Liver (tissue), 9 donors: ENCODE data around the gene RAP1B. TPM values are rescaled to one million over a fixed set of nuclear protein-coding genes. Genes with fewer than 3 reads are reported as not detected.

Source experiments
- DNase-seq: peaks from one replicate; pipeline ENCODE4 v3.0.0-alpha.2; 2017; ENCODE audit warnings: low spot score
- H3K27ac ChIP-seq, 2 donors: one replicate each; pipeline ENCODE4 v1.7.0; 2013; ENCODE audit warnings: inconsistent platforms in 2 of 2, low read length in 2 of 2, control low read depth in 1 of 2, low read depth in 1 of 2, mild to moderate bottlenecking in 1 of 2
- H3K27me3 ChIP-seq, 4 donors: one replicate each; pipeline versions ENCODE4 v1.6.1 to v1.7.0; 2013; ENCODE audit warnings: low read length in 3 of 4, inconsistent platforms in 1 of 4, mild to moderate bottlenecking in 1 of 4, moderate library complexity in 1 of 4; ENCODE audit not compliant: control insufficient read depth in 4 of 4, insufficient read depth in 4 of 4
- H3K36me3 ChIP-seq, 4 donors: one replicate each; pipeline versions ENCODE4 v1.6.1 to v1.7.0; 2013; ENCODE audit warnings: low read length in 3 of 4, mild to moderate bottlenecking in 3 of 4, low read depth in 1 of 4, moderate library complexity in 1 of 4; ENCODE audit not compliant: control insufficient read depth in 4 of 4, insufficient read depth in 3 of 4
- H3K4me1 ChIP-seq, 4 donors: one replicate each; pipeline versions ENCODE4 v1.6.1 to v1.7.0; 2013; ENCODE audit warnings: low read length in 3 of 4, mild to moderate bottlenecking in 3 of 4, moderate library complexity in 1 of 4; ENCODE audit not compliant: control insufficient read depth in 4 of 4, insufficient read depth in 4 of 4
- H3K4me3 ChIP-seq, 3 donors: one replicate each; pipeline versions ENCODE4 v1.6.1 to v1.7.0; 2013; ENCODE audit warnings: low read length in 3 of 3, control low read depth in 1 of 3, low read depth in 1 of 3, mild to moderate bottlenecking in 1 of 3
- H3K9ac ChIP-seq, 2 donors: one replicate each; pipeline ENCODE4 v1.7.0; 2013; ENCODE audit warnings: low read length in 2 of 2, mild to moderate bottlenecking in 2 of 2, moderate library complexity in 2 of 2, control low read depth in 1 of 2, low read depth in 1 of 2
- H3K9me3 ChIP-seq, 4 donors: one replicate each; pipeline versions ENCODE4 v1.6.1 to v1.7.0; 2013; ENCODE audit warnings: low read length in 3 of 4; ENCODE audit not compliant: control insufficient read depth in 4 of 4
- ATF3 ChIP-seq: IDR thresholded peaks from 2 replicates; pipeline ENCODE4 v1.6.1; 2016; ENCODE audit warnings: antibody characterized with exemption
- CTCF ChIP-seq: fragments of 150-350 bp; IDR thresholded peaks from 2 replicates; pipeline ENCODE4 v1.5.1; 2017; ENCODE audit warnings: improper control_type of control experiment, low read depth, low read length; ENCODE audit not compliant: missing input control
- EGR1 ChIP-seq, 2 donors: IDR thresholded peaks; 2 replicates each; pipeline ENCODE4 v1.6.1; 2016 to 2018; ENCODE audit warnings: antibody characterized with exemption in 2 of 2, low read depth in 2 of 2
- FOXA2 ChIP-seq: IDR thresholded peaks from 2 replicates; pipeline ENCODE4 v1.6.1; 2016; ENCODE audit warnings: antibody characterized with exemption
- GABPA ChIP-seq, 2 donors: IDR thresholded peaks in 1 of 2; conservative IDR thresholded peaks in 1 of 2; 2 replicates each; pipeline ENCODE4 v1.6.1; 2016; ENCODE audit warnings: antibody characterized with exemption in 2 of 2, mild to moderate bottlenecking in 1 of 2, moderate library complexity in 1 of 2
- HNF4A ChIP-seq, 2 donors: conservative IDR thresholded peaks; 2 replicates each; pipeline ENCODE4 v1.6.1; 2016; ENCODE audit warnings: antibody characterized with exemption in 2 of 2, mild to moderate bottlenecking in 2 of 2
- HNF4G ChIP-seq: IDR thresholded peaks from 2 replicates; pipeline ENCODE4 v1.6.1; 2016; ENCODE audit warnings: antibody characterized with exemption
- JUND ChIP-seq, 2 donors: IDR thresholded peaks; 2 replicates each; pipeline ENCODE4 v1.6.1; 2016; ENCODE audit warnings: antibody characterized with exemption in 2 of 2
- NR2F2 ChIP-seq: IDR thresholded peaks from 2 replicates; pipeline ENCODE4 v1.6.1; 2016; ENCODE audit warnings: antibody characterized with exemption
- RAD21 ChIP-seq, 2 donors: IDR thresholded peaks; 2 replicates each; pipeline ENCODE4 v1.6.1; 2016; ENCODE audit warnings: antibody characterized with exemption in 2 of 2, mild to moderate bottlenecking in 2 of 2
- RXRA ChIP-seq, 2 donors: IDR thresholded peaks; 2 replicates each; pipeline ENCODE4 v1.6.1; 2017 to 2018; ENCODE audit warnings: antibody characterized with exemption in 2 of 2, mild to moderate bottlenecking in 1 of 2
- SP1 ChIP-seq: IDR thresholded peaks from 2 replicates; pipeline ENCODE4 v1.6.1; 2018; ENCODE audit warnings: antibody characterized with exemption, mild to moderate bottlenecking
- TAF1 ChIP-seq: conservative IDR thresholded peaks from 2 replicates; pipeline ENCODE4 v1.6.1; 2016; ENCODE audit warnings: antibody characterized with exemption, mild to moderate bottlenecking
- YY1 ChIP-seq: IDR thresholded peaks from 2 replicates; pipeline ENCODE4 v1.6.1; 2016; ENCODE audit warnings: antibody characterized with exemption, mild to moderate bottlenecking
- WGBS: extraction: QIAGEN DNeasy Blood & Tissue Kit; methylation state at CpG from one replicate; pipeline ENCODE4 v1.1.7; 2013; 5-methylcytosine and 5-hydroxymethylcytosine counted together
- polyA plus RNA-seq, 2 donors: library from polyadenylated mRNA; stranded (reverse) in 1 of 2; unstranded in 1 of 2; fragments of 200-250 nt in 1 of 2; fragments of >200 nt in 1 of 2; fragmentation: Nextera tagmentation in 1 of 2; extraction: Ambion mirVana in 1 of 2; gene quantifications; one replicate each; pipeline versions ENCODE4 v1.2.1 to v1.2.3, GENCODE V29; 2013 to 2015
- total RNA-seq, 2 donors: library from RNA; depleted of rRNA; stranded (reverse); fragments of >200 nt; gene quantifications; one replicate each; pipeline ENCODE4 v1.2.3, GENCODE V29; 2014
- TF ChIP-seq, protein P1 (sequence below): IDR thresholded peaks from 2 replicates; pipeline ENCODE4 v1.6.1; 2016; ENCODE audit warnings: antibody characterized with exemption
- TF ChIP-seq, protein P2 (sequence below): IDR thresholded peaks from 2 replicates; pipeline ENCODE4 v1.6.1; 2016; ENCODE audit warnings: antibody characterized with exemption, mild to moderate bottlenecking
- donor health status: healthy.
- donor health status: healthy.
- donor health status: healthy.
- donor health status: healthy.
- donor health status: healthy.

Gene RAP1B
- total and polyA plus RNA-seq, 4 donors: 56.2 to 123 (median 72.4) TPM

DNA sequence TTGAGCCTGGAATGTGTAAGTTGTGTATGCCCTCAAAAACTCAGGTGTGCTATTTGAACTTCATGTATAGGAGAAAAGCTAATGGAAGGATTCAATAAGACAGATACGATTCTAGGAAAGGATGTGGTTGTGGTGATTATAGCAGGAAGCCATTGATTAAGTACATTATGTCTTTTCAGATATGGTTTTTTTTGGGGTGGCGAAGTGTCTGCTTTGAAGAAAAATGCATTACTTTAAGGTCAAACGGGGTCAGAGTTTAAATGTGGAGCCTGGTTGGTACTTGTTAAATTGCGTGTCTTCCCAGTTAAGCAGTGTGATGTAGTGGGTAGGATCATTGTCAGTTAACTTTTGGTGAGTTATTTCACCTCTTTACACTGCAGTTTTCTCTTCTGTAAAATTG lies 63.1 kb downstream of the RAP1B start:
- H3K27me3 ChIP-seq: no peaks in the 10 kb centered on the region
- no peaks in the 10 kb centered on the region for H3K36me3 ChIP-seq
- H3K9me3 ChIP-seq: no peaks in the 10 kb centered on the region
- H3K4me1 ChIP-seq: no peaks in the 10 kb centered on the region
- no peak for DNase-seq
- TF ChIP-seq NR2F2 (no peak), HNF4G (no peak), CTCF (no peak), JUND (IDR thresholded peaks at IDR 0.05) (no peak), EGR1 (IDR thresholded peaks at IDR 0.05; ENCODE audit: low read depth in 2 of 2) (no peak)
- TF ChIP-seq, protein P1, sequence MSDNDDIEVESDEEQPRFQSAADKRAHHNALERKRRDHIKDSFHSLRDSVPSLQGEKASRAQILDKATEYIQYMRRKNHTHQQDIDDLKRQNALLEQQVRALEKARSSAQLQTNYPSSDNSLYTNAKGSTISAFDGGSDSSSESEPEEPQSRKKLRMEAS: no peak
- H3K4me3 ChIP-seq: no peak overlapping the region
- no peak overlapping the region for H3K9ac ChIP-seq
- WGBS: 82% methylated on average over 4 of the region's 4 CpGs
- H3K27ac ChIP-seq: no peak overlapping the region

DNA sequence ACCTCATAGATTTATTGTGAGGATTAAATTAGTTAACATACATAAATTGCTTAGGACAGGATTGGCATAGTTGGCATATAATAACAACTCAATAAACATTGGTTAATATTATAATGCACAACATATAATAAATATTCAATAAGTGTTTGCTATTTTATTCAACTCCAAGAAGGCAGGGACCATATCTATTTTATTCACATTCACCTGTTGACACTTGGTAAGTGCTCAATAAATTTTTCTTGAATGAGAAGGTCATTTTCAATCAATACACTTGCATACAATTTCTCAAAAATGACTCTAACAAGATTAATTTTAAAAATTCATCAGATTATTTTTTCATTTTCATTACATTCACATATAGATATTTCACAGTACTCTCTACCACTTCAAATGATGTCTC lies 63.7 kb downstream of the RAP1B start:
- Histone ChIP-seq H3K36me3 (no peaks in the 10 kb centered on the region), H3K9me3 (no peaks in the 10 kb centered on the region), H3K9ac (no peak overlapping the region), H3K27me3 (no peaks in the 10 kb centered on the region), H3K4me1 (no peaks in the 10 kb centered on the region), H3K27ac (no peak overlapping the region), H3K4me3 (no peak overlapping the region)
- no peak for DNase-seq
- no peak for TF ChIP-seq ATF3
- no peak for TF ChIP-seq NR2F2
- TF ChIP-seq RAD21 (IDR thresholded peaks at IDR 0.05): no peak
- no peak for TF ChIP-seq SP1
- TF ChIP-seq RXRA (IDR thresholded peaks at IDR 0.05): no peak
- TF ChIP-seq YY1: no peak
- TF ChIP-seq TAF1: no peak
- TF ChIP-seq FOXA2: no peak
- TF ChIP-seq, protein P2, sequence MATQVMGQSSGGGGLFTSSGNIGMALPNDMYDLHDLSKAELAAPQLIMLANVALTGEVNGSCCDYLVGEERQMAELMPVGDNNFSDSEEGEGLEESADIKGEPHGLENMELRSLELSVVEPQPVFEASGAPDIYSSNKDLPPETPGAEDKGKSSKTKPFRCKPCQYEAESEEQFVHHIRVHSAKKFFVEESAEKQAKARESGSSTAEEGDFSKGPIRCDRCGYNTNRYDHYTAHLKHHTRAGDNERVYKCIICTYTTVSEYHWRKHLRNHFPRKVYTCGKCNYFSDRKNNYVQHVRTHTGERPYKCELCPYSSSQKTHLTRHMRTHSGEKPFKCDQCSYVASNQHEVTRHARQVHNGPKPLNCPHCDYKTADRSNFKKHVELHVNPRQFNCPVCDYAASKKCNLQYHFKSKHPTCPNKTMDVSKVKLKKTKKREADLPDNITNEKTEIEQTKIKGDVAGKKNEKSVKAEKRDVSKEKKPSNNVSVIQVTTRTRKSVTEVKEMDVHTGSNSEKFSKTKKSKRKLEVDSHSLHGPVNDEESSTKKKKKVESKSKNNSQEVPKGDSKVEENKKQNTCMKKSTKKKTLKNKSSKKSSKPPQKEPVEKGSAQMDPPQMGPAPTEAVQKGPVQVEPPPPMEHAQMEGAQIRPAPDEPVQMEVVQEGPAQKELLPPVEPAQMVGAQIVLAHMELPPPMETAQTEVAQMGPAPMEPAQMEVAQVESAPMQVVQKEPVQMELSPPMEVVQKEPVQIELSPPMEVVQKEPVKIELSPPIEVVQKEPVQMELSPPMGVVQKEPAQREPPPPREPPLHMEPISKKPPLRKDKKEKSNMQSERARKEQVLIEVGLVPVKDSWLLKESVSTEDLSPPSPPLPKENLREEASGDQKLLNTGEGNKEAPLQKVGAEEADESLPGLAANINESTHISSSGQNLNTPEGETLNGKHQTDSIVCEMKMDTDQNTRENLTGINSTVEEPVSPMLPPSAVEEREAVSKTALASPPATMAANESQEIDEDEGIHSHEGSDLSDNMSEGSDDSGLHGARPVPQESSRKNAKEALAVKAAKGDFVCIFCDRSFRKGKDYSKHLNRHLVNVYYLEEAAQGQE: no peak
- no peak for TF ChIP-seq GABPA (IDR thresholded peaks at IDR 0.05 in 1 of 2, conservative IDR thresholded peaks at IDR 0.05 in 1 of 2)
- TF ChIP-seq HNF4A (conservative IDR thresholded peaks at IDR 0.05): no peak
